Measurements from ENCODE around the gene LRRC2.

GRCh38 chr3:46527239-46527638 is 38.9 kb downstream of the LRRC2 start:
- TF ChIP-seq, protein P1, sequence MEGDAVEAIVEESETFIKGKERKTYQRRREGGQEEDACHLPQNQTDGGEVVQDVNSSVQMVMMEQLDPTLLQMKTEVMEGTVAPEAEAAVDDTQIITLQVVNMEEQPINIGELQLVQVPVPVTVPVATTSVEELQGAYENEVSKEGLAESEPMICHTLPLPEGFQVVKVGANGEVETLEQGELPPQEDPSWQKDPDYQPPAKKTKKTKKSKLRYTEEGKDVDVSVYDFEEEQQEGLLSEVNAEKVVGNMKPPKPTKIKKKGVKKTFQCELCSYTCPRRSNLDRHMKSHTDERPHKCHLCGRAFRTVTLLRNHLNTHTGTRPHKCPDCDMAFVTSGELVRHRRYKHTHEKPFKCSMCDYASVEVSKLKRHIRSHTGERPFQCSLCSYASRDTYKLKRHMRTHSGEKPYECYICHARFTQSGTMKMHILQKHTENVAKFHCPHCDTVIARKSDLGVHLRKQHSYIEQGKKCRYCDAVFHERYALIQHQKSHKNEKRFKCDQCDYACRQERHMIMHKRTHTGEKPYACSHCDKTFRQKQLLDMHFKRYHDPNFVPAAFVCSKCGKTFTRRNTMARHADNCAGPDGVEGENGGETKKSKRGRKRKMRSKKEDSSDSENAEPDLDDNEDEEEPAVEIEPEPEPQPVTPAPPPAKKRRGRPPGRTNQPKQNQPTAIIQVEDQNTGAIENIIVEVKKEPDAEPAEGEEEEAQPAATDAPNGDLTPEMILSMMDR (IDR thresholded peaks at IDR 0.05), result no peak
- TF ChIP-seq POLR2AphosphoS5 (IDR thresholded peaks at IDR 0.05; ENCODE audit: low read depth, low read length) (no peak), TCF7L2 (IDR thresholded peaks at IDR 0.05; ENCODE audit: low read depth, low read length) (no peak)

All from Panc1 (cell line).